Measurements from ENCODE around the gene TAF13.
A peak's percentile ranks its signal among the peaks of the same experiment; 100 is the strongest.

The TAF13 gene, protein sequence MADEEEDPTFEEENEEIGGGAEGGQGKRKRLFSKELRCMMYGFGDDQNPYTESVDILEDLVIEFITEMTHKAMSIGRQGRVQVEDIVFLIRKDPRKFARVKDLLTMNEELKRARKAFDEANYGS

DNA sequence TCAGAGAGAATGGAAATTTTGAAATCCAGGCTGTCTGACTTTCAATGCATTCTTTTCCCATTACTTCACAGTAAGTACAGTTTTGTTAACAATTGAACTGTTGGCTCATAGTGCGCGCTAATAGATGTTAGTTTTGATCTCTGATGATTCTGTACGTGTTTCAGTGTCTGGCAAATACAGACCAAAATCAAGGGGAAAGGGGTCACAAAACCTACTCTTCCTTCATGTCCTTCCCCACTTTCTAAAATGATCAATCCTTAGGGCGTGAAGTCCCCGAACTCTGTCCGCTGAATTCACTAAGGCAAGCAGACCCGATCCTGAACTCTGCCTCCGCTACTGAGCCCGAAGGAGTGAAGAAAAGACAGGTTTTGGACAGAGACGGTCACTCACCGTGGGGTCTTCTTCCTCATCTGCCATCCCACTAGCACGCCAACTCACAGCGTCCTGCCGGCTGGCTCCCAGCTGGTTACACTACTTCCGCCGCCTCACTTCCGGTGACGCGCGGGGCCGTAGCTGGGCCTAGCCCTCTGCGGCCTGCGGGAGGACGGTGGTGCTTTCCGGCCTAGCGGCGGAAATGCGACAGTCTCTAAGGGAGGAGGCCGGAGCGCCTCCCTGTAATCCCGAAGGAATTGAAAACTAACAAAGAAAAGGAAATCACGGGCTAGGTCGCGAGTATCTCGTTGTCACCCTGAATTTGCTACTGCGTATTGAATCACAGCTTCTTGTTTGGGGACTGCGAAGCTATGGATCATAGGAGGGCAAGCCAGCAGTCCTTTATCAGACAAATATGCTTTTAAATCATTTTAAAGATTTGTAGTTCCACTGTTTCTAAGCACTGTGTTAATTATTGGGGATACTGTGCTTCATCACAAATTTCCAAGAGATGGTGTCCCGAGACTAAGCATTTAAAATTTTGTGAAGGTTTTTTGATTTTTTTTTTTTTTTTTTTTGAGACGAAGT is at the start of gene TAF13:
TAF13 (minus strand) TSS at position 473 of the 960 bp plus-strand sequence; CDS start at position 417, 56 bp downstream.
- DNase-seq (ENCODE audit: low read depth): peak; percentile 92

DNA sequence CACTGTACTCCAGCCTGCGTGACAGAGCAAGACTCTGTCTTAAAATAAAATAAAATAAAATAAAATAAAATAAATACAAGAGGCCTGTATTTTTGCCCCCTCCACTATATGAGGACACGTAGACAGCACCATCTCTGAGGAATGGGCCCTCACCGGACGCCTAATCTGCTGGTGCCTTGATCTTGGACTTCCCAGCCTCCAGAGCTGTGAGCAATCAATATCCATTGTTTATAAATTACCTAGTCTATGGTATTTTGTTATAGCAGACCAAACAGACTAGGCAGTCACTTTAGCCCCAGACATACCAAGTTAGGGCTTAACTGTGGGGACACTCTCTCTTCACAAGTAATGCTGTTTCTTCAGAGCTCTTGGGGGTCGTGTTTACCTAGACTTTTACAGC is 44.6 kb upstream of the TAF13 start:
- no peak for DNase-seq (ENCODE audit: low read depth)

GRCh38 chr1:109118089-109118488 is 42.3 kb upstream of the TAF13 start:
- no peak for DNase-seq (ENCODE audit: low read depth)

- DNase-seq (ENCODE audit: low read depth): no peak
Observed at GRCh38 chr1:109116286-109116685, 40.5 kb upstream of the TAF13 start.

GRCh38 chr1:109115685-109116084 is 39.9 kb upstream of the TAF13 start:
- DNase-seq (ENCODE audit: low read depth): no peak

DNA sequence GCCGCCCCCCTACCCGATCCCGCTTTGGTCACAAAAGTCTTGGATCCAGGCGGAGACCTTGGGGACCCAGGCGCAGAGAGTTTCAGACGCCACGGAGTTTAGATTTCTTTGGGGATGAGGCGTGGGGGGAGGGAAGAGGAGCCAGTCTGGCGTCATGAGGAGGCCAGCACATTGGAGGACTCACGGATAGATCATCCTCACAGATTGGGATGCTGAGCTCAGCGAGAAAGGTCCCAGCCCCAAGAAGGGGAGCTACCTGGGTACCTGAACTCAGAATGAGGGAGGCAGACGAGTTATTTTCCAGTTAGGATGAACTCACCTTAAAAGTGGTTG is 38.5 kb upstream of the TAF13 start:
- DNase-seq (ENCODE audit: low read depth): no peak

DNA sequence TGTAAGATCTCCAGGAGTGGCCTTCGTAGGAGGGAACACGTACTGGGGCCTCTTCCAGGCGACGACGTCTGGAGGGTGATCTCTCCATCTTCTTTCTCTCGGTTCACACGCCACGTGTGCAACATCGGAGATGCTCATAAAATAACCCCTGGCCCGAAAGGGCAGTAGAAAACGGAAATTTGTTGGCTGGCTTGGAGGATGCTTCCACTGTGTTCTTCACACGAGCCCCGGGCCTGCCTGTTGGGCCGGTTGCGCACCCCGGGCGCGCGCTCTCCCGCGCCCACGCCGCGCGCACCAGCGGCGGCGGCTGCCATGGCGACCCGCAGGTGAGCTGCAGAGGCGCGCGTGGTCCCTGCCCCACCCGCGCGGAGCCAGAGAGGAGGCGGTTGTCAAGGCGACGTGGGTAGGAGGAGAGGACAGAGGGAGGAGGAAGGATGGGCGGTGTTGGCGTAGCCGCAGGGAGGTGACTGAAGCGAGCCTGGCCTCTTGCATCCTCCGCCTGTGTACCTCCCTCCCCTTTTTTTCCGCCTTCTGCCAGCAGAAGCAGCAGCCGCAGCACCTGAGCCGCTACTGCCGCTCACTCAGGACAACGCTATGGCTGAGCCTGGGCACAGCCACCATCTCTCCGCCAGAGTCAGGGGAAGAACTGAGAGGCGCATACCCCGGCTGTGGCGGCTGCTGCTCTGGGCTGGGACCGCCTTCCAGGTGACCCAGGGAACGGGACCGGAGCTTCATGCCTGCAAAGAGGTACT is 38.0 kb upstream of the TAF13 start, which contains the start of gene ELAPOR1:
ELAPOR1 (plus strand) TSS at position 526 of the 752 bp plus-strand sequence; CDS start at position 595, 69 bp downstream.
- no peak for DNase-seq (ENCODE audit: low read depth)

DNA sequence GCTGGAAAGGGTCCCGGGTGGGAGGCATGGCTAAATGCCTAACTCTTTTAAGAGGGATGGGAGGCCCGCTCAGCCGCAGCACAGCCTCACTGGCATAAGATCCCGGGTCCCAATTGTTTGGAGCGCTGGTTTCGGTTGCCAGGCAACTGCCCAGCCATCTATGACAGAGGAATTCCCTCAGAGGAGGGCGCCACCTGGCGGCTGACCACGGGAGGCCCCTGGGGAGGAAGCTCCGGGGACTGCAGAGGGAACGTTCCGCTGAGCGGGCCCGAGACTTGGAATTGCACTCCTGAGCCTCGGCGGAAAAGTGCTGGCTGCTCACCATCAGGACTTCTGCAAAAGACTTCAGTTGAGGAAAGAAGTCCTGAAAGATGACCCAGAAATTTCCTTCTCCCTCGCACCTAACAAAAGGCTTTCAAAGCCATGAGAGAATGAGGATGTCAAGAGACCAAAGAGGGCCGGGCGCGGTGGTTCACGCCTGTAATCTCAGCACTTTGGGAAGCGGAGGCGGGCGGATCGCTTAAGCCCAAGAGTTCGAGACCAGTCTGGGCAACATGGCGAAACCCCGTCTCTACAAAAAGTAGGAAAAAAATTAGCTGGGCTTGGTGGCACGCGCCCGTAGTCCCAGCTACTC is 37.0 kb upstream of the TAF13 start:
- peak; percentile 76 for DNase-seq (ENCODE audit: low read depth)

DNA sequence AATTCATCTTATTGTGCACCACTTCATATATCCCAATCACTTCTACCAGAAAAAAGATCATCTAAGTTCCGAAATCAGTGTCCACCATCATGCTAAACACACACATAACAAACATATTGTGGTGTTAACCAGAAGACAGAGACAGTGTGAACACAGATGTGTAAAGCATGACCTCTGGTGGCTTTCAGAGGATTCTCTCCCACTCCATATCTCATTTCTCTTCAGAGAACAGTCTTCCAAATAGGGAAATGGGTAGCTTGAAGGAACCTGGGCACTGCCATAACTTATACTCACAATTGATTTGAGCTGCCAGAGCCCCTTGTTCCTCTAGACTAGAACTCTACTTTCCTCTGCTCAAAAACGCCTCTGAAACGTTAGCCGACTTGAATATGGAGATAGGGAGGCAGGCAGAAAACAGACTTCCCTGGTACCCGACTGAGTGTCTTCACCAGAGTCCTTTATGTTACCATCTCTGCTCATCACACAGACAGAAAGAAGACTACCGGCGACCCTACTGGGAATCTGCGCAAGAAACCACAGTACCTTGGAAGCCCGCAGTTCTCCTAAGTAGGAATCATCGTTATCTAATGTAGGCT is 36.4 kb upstream of the TAF13 start:
- DNase-seq (ENCODE audit: low read depth): no peak

- DNase-seq (ENCODE audit: low read depth): no peak
Observed at GRCh38 chr1:109111386-109112055, 35.7 kb upstream of the TAF13 start.

- no peak for DNase-seq (ENCODE audit: low read depth)
Observed at GRCh38 chr1:109109906-109110305, 34.1 kb upstream of the TAF13 start.

DNA sequence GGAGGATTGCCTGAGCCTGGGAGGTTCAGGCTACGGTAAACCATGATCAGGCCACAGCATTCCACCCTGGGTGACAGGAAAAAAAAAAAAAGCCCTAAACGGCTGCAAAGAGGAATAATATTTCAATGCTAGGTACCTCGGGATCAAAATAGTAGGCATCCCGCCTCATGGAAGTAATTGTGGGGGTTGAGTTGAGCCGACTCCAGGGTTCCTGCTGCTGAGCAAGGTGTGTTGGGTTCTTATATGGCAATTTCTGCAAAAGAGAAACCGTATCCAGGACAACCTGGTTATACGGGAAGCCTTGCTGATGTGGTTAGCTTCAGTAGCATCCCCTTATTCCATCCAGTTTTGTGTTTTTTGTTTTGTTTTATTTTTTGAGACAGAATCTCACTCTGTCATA is 32.0 kb upstream of the TAF13 start:
- DNase-seq (ENCODE audit: low read depth): no peak

DNA sequence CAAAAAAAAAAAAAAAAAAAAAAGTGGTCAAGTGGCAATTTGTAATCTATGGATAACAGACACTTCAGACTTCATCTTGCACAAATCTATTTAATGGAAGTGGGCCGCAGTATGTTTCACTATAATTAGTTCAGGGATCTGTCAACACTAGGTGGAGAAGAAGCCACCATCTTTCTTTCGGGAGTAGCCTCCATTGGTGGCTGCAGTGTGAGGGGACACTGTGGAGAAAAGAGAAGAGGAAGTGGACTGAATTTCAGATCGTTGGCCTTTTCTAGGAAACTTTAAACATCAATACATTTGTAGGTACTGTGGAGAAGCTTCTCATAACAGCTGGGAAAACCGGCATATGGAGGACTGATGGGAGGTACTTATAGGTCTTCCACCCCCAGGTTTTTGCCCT is 30.1 kb upstream of the TAF13 start:
- DNase-seq (ENCODE audit: low read depth): no peak

GRCh38 chr1:109104364-109105151 is 28.8 kb upstream of the TAF13 start:
- no peak for DNase-seq (ENCODE audit: low read depth)

DNA sequence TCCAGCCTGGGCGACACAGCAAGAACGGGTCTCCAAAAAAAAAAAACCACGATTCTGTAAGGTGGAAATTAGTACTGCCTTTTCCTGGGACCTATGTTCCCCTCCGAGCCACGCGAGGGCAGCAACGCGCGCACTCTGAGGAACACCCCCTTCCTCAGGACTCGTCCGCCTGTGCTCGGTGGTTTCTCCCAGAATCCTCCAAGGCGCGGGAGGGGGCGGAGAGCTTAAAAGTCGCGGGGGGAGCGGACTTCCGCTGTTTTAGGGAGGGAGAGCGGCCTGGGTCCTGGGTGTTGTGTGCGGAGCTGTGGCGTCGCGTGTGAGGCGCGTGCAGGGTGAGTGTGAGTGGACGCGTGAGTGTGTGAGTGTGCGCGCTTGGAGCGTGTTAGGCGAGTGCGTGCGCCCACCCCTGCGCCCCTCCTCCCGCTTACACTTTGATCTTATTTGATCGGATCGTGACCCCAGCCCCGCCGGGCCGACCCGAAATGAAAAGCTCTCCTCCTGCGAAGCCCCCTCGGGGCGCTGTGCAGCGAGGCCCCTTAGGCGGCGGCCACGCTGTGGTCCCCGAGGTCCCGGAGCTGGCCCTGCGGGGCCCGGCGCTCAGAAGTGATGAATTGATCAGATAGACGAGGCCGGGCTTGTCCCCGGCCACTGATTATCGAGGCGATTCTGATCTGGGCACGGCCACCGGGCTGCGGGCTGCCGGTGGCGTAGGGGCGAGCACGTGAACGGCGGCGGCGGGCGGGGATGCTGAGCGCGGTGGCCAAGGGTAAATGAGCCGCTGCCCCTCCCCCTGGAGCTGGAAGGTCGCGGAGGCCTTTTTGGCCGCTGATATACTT is 24.4 kb upstream of the TAF13 start:
- DNase-seq (ENCODE audit: low read depth): peak; percentile 96

GRCh38 chr1:109096120-109096519 is 20.3 kb upstream of the TAF13 start:
- no peak for DNase-seq (ENCODE audit: low read depth)

DNA sequence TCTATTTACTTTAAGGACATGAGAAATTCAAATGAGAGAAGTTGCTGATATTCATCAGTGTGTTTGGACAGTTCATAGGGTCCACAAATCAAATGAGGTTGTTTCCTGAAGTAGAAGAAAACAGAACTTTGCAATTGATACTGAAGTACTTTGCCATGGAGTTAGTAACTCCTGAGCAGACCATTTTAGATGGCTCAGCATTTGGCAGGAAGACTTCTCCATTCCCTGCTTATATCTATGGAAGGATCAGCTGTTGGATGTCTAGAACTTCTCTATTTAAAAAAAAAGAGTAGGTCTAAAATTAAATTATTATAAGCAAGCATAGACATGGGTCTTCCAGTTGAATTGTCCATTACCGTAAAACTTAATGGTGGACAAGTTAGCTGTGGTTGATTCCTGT is 19.8 kb upstream of the TAF13 start:
- DNase-seq (ENCODE audit: low read depth): no peak

- DNase-seq (ENCODE audit: low read depth): no peak
Observed at GRCh38 chr1:109094871-109095270, 19.1 kb upstream of the TAF13 start.

- no peak for DNase-seq (ENCODE audit: low read depth)
Observed at GRCh38 chr1:109094377-109094803, 18.6 kb upstream of the TAF13 start.

- DNase-seq (ENCODE audit: low read depth): no peak
Observed at GRCh38 chr1:109091839-109092193, 16.0 kb upstream of the TAF13 start.

Measured in stromal cell of bone marrow (primary cell).